Breast epithelium (tissue), 4 donors: Measurements from ENCODE around the gene SNIP1. TPM values are rescaled to one million over a fixed set of nuclear protein-coding genes. Genes with fewer than 3 reads are reported as not detected.
A peak's percentile ranks its signal among the peaks of the same experiment; 100 is the strongest.
"Not testable (repeated sequence)": the region's sequence is repeated elsewhere in the genome, so short reads cannot be mapped to it uniquely, and the experiment has no call there.

Source experiments
- DNase-seq, 2 donors: peaks; one replicate each; pipeline ENCODE4 v3.0.0-alpha.2; 2019; ENCODE audit warnings: low spot score in 2 of 2
- H3K27ac ChIP-seq, 2 donors: fragments of 200-600 bp; sonication (generic) in 1 of 2; one replicate each; pipeline ENCODE4 v1.5.1; 2016 to 2019; ENCODE audit warnings: mild to moderate bottlenecking in 1 of 2
- H3K27me3 ChIP-seq, 2 donors: fragments of 200-600 bp; sonication (generic) in 1 of 2; one replicate each; pipeline versions ENCODE4 v1.5.1 to v1.6.0; 2017 to 2019; ENCODE audit warnings: control low read depth in 1 of 2, mild to moderate bottlenecking in 1 of 2
- H3K36me3 ChIP-seq: fragments of 200-600 bp; one replicate; pipeline ENCODE4 v1.5.1; 2019
- H3K4me1 ChIP-seq, 2 donors: fragments of 200-600 bp; sonication (generic); one replicate each; pipeline ENCODE4 v1.5.1; 2016 to 2019; ENCODE audit warnings: control low read depth in 1 of 2
- H3K4me3 ChIP-seq, 3 donors: fragments of 200-600 bp; sonication (generic); 1 replicate in 2 of 3; 2 replicates in 1 of 3; pipeline ENCODE4 v1.5.1; 2016 to 2019; ENCODE audit warnings: mild to moderate bottlenecking in 3 of 3, moderate library complexity in 2 of 3
- H3K9me3 ChIP-seq, 2 donors: fragments of 200-600 bp; sonication (generic) in 1 of 2; one replicate each; pipeline ENCODE4 v1.5.1; 2016 to 2019; ENCODE audit warnings: control low read depth in 1 of 2
- POLR2A ChIP-seq: fragments of 450-650 bp; IDR thresholded peaks from one replicate; pipeline ENCODE4 v1.6.1; 2016; ENCODE audit warnings: antibody characterized with exemption, mild to moderate bottlenecking, moderate library complexity
- POLR2AphosphoS5 ChIP-seq, 3 donors: sonication (generic); formaldehyde crosslinking; IDR thresholded peaks; one replicate each; pipeline ENCODE4 v1.6.1; 2017; ENCODE audit warnings: antibody characterized with exemption in 3 of 3
- intact Hi-C: fragments of 100-400 bp; cut with DNase I; formaldehyde crosslinking; loops from one replicate; pipeline ENCODE4 v1.15.1; 2023; ENCODE audit warnings: low total_unique reads
- total RNA-seq, 3 donors: library from RNA; depleted of rRNA; stranded (reverse); fragments of >200 nt; gene quantifications; one replicate each; pipeline ENCODE4 v1.1.0, GENCODE V29; 2016
- TF ChIP-seq, protein P1 (sequence below), 3 donors: fragments of 450-650 bp; IDR thresholded peaks; one replicate each; pipeline ENCODE4 v1.5.1; 2016 to 2017; ENCODE audit warnings: antibody characterized with exemption in 3 of 3, mild to moderate bottlenecking in 3 of 3, moderate library complexity in 3 of 3

Gene SNIP1
- total RNA-seq, 3 donors from 2014 or later: 11.4 to 22.7 (median 14.7) TPM

DNA sequence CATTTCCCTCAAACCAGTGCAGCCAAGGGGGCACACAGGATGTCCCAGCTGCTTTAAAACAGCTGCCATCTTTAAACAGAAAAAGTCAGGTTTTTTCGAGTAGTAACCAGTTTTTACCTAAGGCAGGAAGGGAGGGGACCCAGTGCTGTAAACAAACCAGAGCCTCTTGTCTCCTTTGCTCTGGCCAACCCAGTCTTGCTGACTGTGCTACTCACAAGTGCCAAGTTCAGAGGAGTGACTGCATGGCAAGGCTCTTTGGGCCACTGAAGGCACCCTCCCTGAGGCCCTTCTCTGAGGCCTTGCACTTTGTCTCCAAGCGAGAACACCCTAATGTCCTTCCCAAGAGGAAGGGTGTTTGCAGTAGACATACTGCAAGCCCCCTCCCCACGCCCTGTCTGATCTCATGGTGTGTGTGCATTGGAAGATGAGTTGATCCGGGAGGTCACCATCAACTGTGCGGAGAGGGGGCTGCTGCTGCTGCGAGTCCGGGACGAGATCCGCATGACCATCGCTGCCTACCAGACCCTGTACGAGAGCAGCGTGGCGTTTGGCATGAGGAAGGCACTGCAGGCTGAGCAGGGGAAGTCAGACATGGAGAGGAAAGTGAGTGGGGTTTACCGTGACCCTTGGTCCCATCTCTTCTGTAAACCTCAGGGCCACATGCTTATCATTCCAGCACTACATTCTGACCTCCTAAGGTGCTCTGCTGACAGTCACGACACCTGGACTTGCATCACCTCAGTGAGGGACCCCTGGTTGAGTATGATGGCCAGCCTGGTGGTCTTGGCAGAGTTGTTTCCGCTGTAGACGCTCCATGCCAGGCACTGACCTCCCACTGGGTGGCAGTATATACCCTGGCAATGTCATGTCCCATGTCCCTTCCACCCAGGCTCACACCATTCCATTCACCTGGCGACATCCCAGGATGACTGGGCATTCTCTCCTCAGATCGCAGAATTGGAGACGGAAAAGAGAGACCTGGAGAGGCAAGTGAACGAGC, 7.3 kb upstream of the SNIP1 start:
- TF ChIP-seq POLR2A: no peak
- TF ChIP-seq, protein P1, sequence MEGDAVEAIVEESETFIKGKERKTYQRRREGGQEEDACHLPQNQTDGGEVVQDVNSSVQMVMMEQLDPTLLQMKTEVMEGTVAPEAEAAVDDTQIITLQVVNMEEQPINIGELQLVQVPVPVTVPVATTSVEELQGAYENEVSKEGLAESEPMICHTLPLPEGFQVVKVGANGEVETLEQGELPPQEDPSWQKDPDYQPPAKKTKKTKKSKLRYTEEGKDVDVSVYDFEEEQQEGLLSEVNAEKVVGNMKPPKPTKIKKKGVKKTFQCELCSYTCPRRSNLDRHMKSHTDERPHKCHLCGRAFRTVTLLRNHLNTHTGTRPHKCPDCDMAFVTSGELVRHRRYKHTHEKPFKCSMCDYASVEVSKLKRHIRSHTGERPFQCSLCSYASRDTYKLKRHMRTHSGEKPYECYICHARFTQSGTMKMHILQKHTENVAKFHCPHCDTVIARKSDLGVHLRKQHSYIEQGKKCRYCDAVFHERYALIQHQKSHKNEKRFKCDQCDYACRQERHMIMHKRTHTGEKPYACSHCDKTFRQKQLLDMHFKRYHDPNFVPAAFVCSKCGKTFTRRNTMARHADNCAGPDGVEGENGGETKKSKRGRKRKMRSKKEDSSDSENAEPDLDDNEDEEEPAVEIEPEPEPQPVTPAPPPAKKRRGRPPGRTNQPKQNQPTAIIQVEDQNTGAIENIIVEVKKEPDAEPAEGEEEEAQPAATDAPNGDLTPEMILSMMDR (IDR thresholded peaks at IDR 0.05): peak; percentile 21 to 40 (median 24)
- H3K27ac ChIP-seq: no peak overlapping the region
- peaks cover 2 to 3% of the 10 kb centered on the region in 2 donors for H3K4me1 ChIP-seq
- H3K36me3 ChIP-seq: peaks cover 10% of the 10 kb centered on the region
- DNase-seq: no peak
- no peak overlapping the region for H3K4me3 ChIP-seq
- H3K27me3 ChIP-seq: no peaks in the 10 kb centered on the region
- H3K9me3 ChIP-seq: no peaks in the 10 kb centered on the region
- intact Hi-C loops: loop anchor here (5.0 kb wide), 1 partner anchor 286 kb away; no protein-coding TSS in a partner anchor

DNA sequence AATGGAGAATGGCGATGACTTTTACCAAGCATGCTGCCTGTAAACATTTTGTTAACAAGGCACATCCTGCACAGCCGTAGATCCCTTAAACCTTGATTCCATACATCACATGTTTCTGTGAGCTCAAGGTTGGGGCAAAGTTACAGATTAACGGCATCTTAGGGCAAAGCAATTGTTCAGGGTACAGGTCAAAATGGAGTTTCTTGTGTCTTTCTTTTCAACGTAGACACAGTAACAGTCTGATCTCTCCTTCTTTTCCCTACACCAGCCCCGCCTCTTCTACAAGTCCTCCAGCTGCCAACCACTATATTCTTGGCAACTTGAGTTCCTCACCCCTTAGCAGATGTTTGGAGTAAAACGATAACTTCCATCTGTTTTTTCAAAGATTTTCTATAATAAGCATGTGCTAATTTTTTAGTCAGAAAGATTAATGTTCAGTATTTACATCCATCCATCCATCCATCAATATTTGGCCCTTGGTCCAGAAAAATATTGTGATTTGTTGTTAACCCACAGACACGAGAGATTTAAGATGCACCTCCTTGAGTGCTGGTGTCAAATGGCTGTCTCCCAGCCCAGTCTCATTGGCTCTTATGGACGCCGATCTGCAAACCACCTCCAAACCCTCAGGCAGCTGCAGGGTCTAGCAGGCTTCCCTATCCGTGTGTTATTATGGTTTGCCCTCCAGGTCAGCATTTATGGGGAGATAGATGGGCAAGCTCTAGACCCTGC, 6.5 kb upstream of the SNIP1 start:
- Histone ChIP-seq H3K27ac (no peak overlapping the region), H3K4me1 (peaks cover 4 to 7% of the 10 kb centered on the region in 2 donors), H3K36me3 (peaks cover 6% of the 10 kb centered on the region), H3K4me3 (no peak overlapping the region), H3K27me3 (no peaks in the 10 kb centered on the region), H3K9me3 (no peaks in the 10 kb centered on the region)
- intact Hi-C loops: loop anchor here (5.0 kb wide), 1 partner anchor 287 kb away; no protein-coding TSS in a partner anchor
- TF ChIP-seq POLR2AphosphoS5 (IDR thresholded peaks at IDR 0.05): no peak
- TF ChIP-seq, protein P1 (IDR thresholded peaks at IDR 0.05): no peak
- no peak for TF ChIP-seq POLR2A
- no peak for DNase-seq

DNA sequence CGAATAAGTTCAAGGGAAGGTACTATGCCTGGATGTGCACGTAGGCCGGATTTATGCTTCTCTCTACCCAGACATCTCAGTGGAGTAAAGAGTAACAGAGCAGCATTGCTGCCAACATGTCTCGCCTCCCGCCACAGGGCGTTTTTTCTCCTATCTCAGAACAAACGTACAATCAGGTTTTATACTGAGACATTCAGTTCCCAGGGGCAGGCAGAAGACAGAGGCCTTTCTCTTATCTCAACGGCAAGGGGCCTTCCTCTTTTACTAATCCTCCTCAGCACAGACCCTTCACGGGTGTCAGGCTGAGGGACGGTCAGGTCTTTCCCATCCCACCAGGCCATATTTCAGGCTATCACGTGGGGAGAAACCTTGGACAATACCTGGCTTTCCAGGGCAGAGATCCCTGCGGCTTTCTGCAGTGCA, 5.9 kb upstream of the SNIP1 start:
- not testable (repeated sequence) for H3K4me3 ChIP-seq, H3K36me3 ChIP-seq
- intact Hi-C loops: loop anchor here (5.0 kb wide), 1 partner anchor 287 kb away; no protein-coding TSS in a partner anchor

DNA sequence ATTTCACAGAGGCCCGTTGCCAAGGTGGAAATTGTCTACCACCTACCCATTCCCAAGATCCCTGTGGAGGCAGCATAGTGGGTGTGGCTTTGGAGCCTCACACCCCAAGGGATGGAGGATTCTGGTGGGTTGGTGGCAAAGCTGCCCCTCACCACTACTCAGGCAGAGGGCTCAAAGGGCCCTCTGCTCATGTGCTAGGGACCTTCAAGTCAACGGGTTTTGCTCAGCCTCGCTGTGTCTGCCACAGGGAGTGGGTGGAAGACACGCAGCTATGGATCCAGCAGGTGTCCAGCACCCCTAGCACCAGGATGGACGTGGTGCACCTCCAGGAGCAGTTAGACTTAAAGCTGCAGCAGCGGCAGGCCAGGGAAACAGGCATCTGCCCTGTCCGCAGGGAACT, 5.0 kb upstream of the SNIP1 start:
- Histone ChIP-seq H3K4me1 (peaks cover 4 to 7% of the 10 kb centered on the region in 2 donors), H3K27me3 (no peaks in the 10 kb centered on the region), H3K27ac (no peak overlapping the region), H3K36me3 (no peaks in the 10 kb centered on the region), H3K4me3 (no peak overlapping the region), H3K9me3 (no peaks in the 10 kb centered on the region)
- intact Hi-C loops: no loop called here
- no peak for DNase-seq
- TF ChIP-seq POLR2A (no peak), POLR2AphosphoS5 (IDR thresholded peaks at IDR 0.05) (no peak)
- TF ChIP-seq, protein P1 (IDR thresholded peaks at IDR 0.05): no peak

More for the DNA sequence above, 5.9 kb upstream of the SNIP1 start:
- H3K27ac ChIP-seq, DNase-seq, H3K9me3 ChIP-seq, H3K27me3 ChIP-seq, H3K4me1 ChIP-seq: not testable (repeated sequence)

DNA sequence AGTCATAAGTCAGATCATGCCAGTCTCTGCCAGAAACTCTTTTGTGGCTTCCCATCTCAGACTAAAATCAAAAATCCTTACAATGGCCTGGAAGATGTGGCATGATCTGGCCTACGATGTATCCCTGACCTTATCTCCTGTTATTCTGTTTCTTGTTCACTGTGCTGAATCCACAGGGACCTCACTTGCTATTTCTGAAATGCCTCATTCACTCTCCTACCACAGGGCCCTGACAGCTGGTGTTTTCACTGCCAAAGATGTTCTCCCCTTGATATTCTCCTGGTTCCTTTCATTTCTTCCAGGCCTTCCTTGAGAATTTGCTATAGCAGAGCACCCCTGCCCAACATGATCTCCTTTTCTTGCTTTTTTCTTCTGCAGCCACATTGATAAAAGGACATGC, 4.3 kb upstream of the SNIP1 start:
- Histone ChIP-seq H3K36me3 (no peaks in the 10 kb centered on the region), H3K9me3 (no peaks in the 10 kb centered on the region), H3K27ac (no peak overlapping the region), H3K27me3 (no peaks in the 10 kb centered on the region), H3K4me1 (peaks cover 4 to 7% of the 10 kb centered on the region in 2 donors), H3K4me3 (no peak overlapping the region)
- TF ChIP-seq, protein P1 (IDR thresholded peaks at IDR 0.05): no peak
- no peak for TF ChIP-seq POLR2A
- TF ChIP-seq POLR2AphosphoS5 (IDR thresholded peaks at IDR 0.05): no peak
- DNase-seq: no peak
- intact Hi-C loops: no loop called here
